ENCODE measurements around the gene KCNJ1. TPM values are rescaled to one million over a fixed set of nuclear protein-coding genes. Genes with fewer than 3 reads are reported as not detected.

KCNJ1 gene
- total and polyA plus RNA-seq, 2 donors (not counting 3 experiments of a cell fraction or from before 2014, with no cell fraction given) = not detected

DNA sequence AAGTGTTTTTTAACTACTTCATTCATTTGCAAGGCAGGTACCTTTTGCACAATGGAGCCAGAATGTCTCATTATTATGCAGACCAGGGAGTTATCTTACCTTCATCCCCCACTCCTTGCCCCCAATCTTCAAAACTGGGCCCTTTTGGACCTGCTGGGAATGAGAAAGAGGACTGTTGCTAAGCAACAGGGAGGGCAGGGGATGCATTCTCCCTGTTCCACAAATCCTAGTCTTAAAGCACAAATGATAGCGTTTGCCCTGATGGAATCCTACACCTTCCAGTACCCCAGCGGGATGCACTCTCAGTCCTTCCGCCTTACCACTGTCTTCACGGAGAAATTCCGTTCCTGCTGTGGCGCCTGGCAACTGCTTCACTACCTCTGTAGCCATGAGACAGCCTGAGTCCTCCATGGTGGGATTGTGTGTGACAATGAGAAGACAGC, 4.1 kb upstream of the KCNJ1 start:
- H3K9ac ChIP-seq (replicated peaks; ENCODE audit: extremely low read depth, insufficient read depth, low read length) = no peak overlapping the region
- H3K79me2 ChIP-seq (ENCODE audit: control insufficient read depth, insufficient read depth, low read length) = no peaks in the 10 kb centered on the region
- H3K4me1 ChIP-seq (ENCODE audit: control insufficient read depth, extremely low read depth, insufficient read depth, low read length) = no peaks in the 10 kb centered on the region
- no peaks in the 10 kb centered on the region for H3K36me3 ChIP-seq (ENCODE audit: control insufficient read depth in 2 of 2, extremely low read depth in 1 of 2, insufficient read depth in 2 of 2, low read length in 2 of 2)
- no peak overlapping the region for H3K4me3 ChIP-seq (replicated peaks in 1 of 3; ENCODE audit: insufficient read depth in 1 of 3, low read depth in 1 of 3, low read length in 3 of 3)
- no peak for DNase-seq (ENCODE audit: low read depth, low spot score)
- no peak overlapping the region for H3K27ac ChIP-seq (ENCODE audit: insufficient read depth, low read depth, low read length)
- no peaks in the 10 kb centered on the region for H3K9me3 ChIP-seq (replicated peaks; ENCODE audit: control insufficient read depth, insufficient read depth, low read length)
- H3K9me1 ChIP-seq (replicated peaks; ENCODE audit: control insufficient read depth, extremely low read depth, insufficient read depth, low read length) = no peaks in the 10 kb centered on the region
- intact Hi-C loops (cut with micrococcal nuclease) = no loop called here
- dilution Hi-C loops (cut with MboI; ENCODE audit: extremely low pct_ligation_motif_present, low sequenced_read_pairs) = no loop called here
- H2AFZ ChIP-seq (ENCODE audit: low read depth, low read length) = no peak overlapping the region
- ChIA-PET CTCF (no interaction called here), POLR2A (no interaction called here)
- no TSS peak for BruUV-seq (replicated peaks)
- no peak overlapping the region for H3K4me2 ChIP-seq (ENCODE audit: insufficient read depth, low read length)
- no peak for FAIRE-seq
- TF ChIP-seq FOS (IDR thresholded peaks at IDR 0.05; ENCODE audit: borderline replicate concordance, insufficient read depth, low read length) (no peak), MYC (IDR thresholded peaks at IDR 0.05; ENCODE audit: low read depth, low read length) (no peak), POLR2A (IDR thresholded peaks at IDR 0.05; ENCODE audit: low read depth, low read length) (no peak), JUN (IDR thresholded peaks at IDR 0.05; ENCODE audit: borderline replicate concordance, insufficient read depth, insufficient read length, low read depth) (no peak), EZH2 (IDR thresholded peaks at IDR 0.05; ENCODE audit: borderline replicate concordance, low read depth, low read length, severe bottlenecking) (no peak), POLR2AphosphoS5 (IDR thresholded peaks at IDR 0.05; ENCODE audit: insufficient read depth, low read depth, low read length) (no peak), CTCF (IDR thresholded peaks at IDR 0.05; ENCODE audit: extremely low read depth in 1 of 2, insufficient read depth in 1 of 2, low read depth in 1 of 2, low read length in 2 of 2) (no peak), GATA2 (IDR thresholded peaks at IDR 0.05; ENCODE audit: insufficient read depth, insufficient read length, low read depth, low read length) (no peak), MAX (IDR thresholded peaks at IDR 0.05; ENCODE audit: insufficient read depth, insufficient read length) (no peak)
- peaks cover 18 to 44% of the 10 kb centered on the region in 2 experiments for H3K27me3 ChIP-seq (ENCODE audit: control insufficient read depth in 2 of 2, insufficient read depth in 2 of 2, low read length in 2 of 2)
- no peaks in the 10 kb centered on the region for H4K20me1 ChIP-seq (replicated peaks; ENCODE audit: control insufficient read depth, extremely low read depth, insufficient read depth, low read length)
